ENCODE results near the gene PDCD1. TPM values are rescaled to one million over a fixed set of nuclear protein-coding genes. Genes with fewer than 3 reads are reported as not detected.

The PDCD1 gene
- total RNA-seq, 1 donor = not detected

DNA sequence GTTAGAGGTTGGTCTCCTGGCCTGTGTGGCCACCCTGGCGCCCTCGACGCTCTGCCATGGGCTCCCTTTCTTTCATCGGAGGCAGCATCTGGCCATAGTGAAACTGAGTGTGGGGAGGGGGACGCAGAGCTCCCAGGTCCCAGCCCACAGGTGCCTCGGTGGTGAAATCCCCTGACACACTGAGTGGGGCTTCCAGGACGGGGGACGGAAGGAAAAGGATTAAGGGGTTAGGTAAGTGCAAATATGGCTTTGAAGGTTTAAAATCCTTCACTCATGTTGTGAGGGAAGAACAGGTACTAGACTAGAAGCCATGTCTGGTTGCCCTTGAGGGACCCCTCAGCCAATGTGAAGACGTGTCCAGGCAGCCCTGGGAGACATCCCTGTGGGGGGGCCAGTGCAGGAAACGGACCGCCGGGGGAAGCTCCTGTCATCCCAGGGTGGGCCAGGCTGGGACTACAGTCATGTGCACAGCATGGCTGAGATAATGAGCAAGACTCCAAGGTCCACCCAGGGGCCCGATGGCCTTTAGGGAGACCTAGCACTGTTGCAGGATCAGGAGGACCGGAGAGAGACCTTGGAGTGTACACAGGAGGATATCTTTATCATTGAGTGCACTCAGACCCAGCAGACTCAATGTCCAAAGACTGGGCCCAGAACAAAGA lies 47.2 kb upstream of the PDCD1 start:
- Histone ChIP-seq H2AFZ (ENCODE audit: low read length) (no peak overlapping the region), H3K27ac (ENCODE audit: low read depth, low read length) (no peak overlapping the region), H3K27me3 (ENCODE audit: insufficient read depth, low read length) (peaks cover 5% of the 10 kb centered on the region), H3K36me3 (ENCODE audit: insufficient read depth, low read length) (no peaks in the 10 kb centered on the region), H3K4me2 (ENCODE audit: insufficient read depth, low read length) (no peak overlapping the region), H3K4me3 (ENCODE audit: insufficient read depth, low read length) (no peak overlapping the region), H3K4me1 (ENCODE audit: insufficient read depth, low read length) (no peaks in the 10 kb centered on the region), H4K20me1 (ENCODE audit: insufficient read depth, low read length) (no peaks in the 10 kb centered on the region), H3K79me2 (ENCODE audit: insufficient read depth, low read length) (no peaks in the 10 kb centered on the region), H3K9me3 (ENCODE audit: low read depth, low read length) (no peaks in the 10 kb centered on the region)
- peak; percentile 66 for DNase-seq (ENCODE audit: insufficient read length, low spot score, missing footprints)
- TF ChIP-seq, protein P1, sequence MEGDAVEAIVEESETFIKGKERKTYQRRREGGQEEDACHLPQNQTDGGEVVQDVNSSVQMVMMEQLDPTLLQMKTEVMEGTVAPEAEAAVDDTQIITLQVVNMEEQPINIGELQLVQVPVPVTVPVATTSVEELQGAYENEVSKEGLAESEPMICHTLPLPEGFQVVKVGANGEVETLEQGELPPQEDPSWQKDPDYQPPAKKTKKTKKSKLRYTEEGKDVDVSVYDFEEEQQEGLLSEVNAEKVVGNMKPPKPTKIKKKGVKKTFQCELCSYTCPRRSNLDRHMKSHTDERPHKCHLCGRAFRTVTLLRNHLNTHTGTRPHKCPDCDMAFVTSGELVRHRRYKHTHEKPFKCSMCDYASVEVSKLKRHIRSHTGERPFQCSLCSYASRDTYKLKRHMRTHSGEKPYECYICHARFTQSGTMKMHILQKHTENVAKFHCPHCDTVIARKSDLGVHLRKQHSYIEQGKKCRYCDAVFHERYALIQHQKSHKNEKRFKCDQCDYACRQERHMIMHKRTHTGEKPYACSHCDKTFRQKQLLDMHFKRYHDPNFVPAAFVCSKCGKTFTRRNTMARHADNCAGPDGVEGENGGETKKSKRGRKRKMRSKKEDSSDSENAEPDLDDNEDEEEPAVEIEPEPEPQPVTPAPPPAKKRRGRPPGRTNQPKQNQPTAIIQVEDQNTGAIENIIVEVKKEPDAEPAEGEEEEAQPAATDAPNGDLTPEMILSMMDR (IDR thresholded peaks at IDR 0.05; ENCODE audit: extremely low read depth, low read depth, low read length) = no peak

DNA sequence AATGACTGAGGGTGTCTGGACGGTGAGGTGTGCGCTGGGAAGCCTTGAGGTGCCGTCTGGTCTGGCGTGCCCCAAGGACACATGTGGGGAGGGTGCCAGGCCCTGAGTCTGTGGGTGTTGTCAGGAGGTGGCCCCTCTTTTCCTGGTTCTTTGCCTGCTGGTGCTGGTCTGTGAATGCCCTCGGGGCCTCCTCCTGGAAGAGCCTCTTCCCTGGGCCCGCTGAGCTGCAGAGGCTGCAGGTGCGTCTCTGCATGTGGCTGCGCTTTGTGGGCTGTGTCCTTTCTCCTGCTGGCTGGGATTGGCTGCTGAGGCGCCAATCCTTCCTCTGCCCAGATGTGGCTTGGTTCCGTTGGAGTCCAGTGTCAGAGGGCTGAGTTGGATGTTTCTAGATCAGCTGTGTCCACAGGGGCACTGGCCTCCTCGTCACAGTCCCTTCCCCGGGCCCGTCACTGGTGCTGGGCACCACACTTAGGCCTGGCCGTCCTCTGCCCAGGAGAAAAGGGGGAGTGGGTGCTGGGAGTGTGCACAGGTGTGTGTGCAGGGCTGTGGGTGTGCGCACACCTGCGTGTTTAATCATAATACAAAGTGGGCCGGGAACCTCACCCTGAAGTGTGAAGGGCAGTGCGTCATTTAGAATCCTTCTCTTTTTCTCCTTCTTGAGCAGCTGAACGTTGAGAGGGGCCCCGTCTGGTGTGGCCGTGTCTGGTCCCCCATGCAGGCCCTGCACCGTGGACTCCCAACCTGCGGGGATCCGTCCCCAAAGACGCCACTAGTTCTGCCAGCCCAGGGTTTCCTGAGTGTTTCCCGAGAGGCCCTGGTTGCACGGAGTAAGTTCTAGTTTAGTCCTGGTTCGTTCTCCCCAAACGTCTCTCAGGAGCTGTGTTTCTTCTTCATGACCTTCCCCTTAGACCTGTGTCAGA lies 46.4 kb upstream of the PDCD1 start:
- Histone ChIP-seq H3K27me3 (ENCODE audit: insufficient read depth, low read length) (peaks cover 5% of the 10 kb centered on the region), H3K27ac (ENCODE audit: low read depth, low read length) (no peak overlapping the region), H2AFZ (ENCODE audit: low read length) (no peak overlapping the region), H3K9me3 (ENCODE audit: low read depth, low read length) (no peaks in the 10 kb centered on the region), H3K4me1 (ENCODE audit: insufficient read depth, low read length) (no peaks in the 10 kb centered on the region), H4K20me1 (ENCODE audit: insufficient read depth, low read length) (no peaks in the 10 kb centered on the region), H3K4me3 (ENCODE audit: insufficient read depth, low read length) (no peak overlapping the region), H3K4me2 (ENCODE audit: insufficient read depth, low read length) (no peak overlapping the region), H3K36me3 (ENCODE audit: insufficient read depth, low read length) (no peaks in the 10 kb centered on the region), H3K79me2 (ENCODE audit: insufficient read depth, low read length) (no peaks in the 10 kb centered on the region)
- TF ChIP-seq, protein P1 (IDR thresholded peaks at IDR 0.05; ENCODE audit: extremely low read depth, low read depth, low read length) = no peak
- DNase-seq (ENCODE audit: insufficient read length, low spot score, missing footprints) = peak; percentile 71

DNA sequence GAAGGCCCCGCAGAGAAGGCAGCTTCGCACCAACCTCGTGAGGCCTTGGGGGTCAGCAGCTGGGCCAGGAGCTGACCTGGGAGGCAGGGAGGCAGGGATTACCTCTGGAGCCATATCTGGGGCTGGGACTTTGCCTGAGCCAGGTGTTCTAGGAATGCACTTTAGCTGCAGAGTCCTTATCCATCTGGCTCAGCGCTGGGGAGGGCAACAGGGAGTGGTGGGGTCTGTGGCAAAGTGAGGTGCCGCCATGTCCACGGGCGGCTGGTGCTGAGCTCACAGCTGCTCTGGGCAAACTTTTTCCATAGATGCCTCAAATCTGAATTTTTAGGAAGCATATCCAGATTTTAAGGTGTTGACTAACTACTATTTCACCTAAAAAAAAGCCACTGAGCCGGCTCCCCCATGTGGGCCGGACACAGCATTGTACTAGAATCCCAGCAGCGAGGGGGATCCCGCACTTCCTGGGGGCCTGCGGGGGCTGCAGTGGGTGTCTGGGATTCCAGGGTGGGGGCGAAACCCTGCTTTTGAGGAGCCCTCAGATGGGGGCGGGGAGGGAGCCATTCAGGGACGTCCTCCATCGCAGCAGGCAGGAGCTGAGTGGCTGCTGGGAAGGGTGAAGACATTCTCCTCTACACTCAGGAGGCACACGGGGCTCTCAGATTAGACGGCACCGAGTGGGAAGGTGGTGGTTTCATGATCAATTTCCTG lies 45.5 kb upstream of the PDCD1 start:
- TF ChIP-seq, protein P1 (IDR thresholded peaks at IDR 0.05; ENCODE audit: extremely low read depth, low read depth, low read length) = no peak
- no peak overlapping the region for H3K27ac ChIP-seq (ENCODE audit: low read depth, low read length)
- H3K9me3 ChIP-seq (ENCODE audit: low read depth, low read length) = no peaks in the 10 kb centered on the region
- H3K4me1 ChIP-seq (ENCODE audit: insufficient read depth, low read length) = no peaks in the 10 kb centered on the region
- DNase-seq (ENCODE audit: insufficient read length, low spot score, missing footprints) = peak; percentile 36
- no peaks in the 10 kb centered on the region for H3K36me3 ChIP-seq (ENCODE audit: insufficient read depth, low read length)
- no peaks in the 10 kb centered on the region for H3K79me2 ChIP-seq (ENCODE audit: insufficient read depth, low read length)
- H2AFZ ChIP-seq (ENCODE audit: low read length) = no peak overlapping the region
- no peak overlapping the region for H3K4me3 ChIP-seq (ENCODE audit: insufficient read depth, low read length)
- peaks cover 5% of the 10 kb centered on the region for H3K27me3 ChIP-seq (ENCODE audit: insufficient read depth, low read length)
- H4K20me1 ChIP-seq (ENCODE audit: insufficient read depth, low read length) = no peaks in the 10 kb centered on the region
- no peak overlapping the region for H3K4me2 ChIP-seq (ENCODE audit: insufficient read depth, low read length)
